ENCODE data around the gene C19orf67.

Gene C19orf67

DNA sequence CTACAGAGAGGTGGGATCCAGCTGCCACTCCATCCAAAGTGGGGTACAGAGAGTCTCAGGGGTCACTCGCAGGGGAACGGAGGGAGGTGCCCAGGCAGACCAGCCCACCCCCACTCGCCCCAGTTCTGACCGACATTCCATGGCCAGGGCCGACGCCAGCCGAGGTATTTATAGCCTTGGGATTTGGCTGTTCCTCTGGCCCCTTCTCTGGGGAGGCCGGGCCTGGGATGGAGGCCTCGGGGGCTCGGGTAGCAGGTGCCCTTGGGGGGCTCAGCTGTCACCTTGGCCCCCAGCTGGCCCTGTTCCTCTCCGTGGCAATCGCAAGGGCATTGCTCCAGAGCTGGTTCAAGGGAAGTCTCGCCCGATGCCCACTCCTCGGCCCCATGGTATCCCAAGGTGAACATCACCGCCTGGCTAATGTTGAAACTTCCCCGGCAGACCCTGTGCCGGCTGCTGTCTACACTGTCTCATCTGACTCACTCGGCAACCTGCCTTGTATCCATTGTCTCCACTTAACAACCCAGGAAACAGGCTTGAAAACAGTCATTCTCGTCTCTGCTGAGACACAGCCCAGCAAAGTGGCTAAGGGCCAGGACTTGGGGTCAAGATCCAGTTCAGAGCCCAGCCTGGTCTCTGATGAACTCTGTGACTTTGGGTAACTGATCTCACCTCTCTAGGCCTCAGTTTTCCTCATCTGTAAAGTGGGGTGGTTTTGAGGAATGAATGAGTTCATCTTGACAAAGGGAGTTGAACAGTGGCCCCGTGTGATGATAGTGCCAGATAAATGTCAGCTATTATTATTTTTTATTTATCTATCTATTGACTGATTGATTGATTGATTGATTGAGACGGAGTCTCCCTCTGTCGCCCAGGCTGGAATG, 22.2 kb upstream of the C19orf67 start:
- no peak for DNase-seq

- DNase-seq, result no peak
Observed at GRCh38 chr19:14106840-14107239, 21.3 kb upstream of the C19orf67 start.

DNA sequence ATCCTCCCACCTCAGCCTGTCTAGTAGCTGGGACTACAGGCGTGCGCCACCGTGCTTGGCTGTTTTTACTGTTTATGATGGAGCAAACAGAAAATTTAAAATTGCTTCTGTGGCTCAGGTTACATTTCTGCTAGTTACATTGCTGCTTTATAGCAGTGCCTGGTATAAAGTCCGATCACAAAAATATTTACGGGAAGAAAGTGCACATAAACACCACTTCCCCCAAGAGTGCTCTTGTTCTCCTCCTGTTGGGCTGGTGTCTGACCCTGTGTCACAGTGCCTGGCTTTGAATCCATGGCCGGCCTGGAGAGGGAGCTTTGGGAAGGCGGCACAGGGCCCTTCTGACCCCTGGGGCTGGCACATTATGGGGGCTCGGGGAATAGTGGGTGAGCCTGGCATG, 20.1 kb upstream of the C19orf67 start:
- no peak for DNase-seq

- DNase-seq, result no peak
Observed at GRCh38 chr19:14103310-14103709, 17.7 kb upstream of the C19orf67 start.

DNA sequence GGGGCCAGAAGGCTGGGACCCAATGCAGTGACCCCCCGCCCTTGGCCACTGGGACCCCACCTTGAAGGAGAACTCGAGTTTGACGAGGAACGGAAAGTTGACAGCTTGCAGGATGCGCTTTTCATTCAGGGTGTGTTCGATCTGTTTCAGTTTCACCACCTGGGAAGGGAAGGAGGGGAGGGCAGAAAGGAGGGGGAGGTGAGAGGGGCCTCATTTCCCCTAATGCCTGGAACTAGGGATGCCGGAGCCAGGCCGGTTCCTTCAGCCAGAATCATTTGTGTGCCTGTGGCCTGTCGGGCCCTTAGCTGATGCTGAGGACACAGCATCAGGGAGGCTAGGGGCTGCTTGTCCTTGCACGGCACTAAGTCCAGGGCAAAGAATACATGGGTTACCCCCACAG, 17.2 kb upstream of the C19orf67 start:
- DNase-seq, result no peak

GRCh38 chr19:14102102-14102696, 16.6 kb upstream of the C19orf67 start:
- DNase-seq, result no peak

DNA sequence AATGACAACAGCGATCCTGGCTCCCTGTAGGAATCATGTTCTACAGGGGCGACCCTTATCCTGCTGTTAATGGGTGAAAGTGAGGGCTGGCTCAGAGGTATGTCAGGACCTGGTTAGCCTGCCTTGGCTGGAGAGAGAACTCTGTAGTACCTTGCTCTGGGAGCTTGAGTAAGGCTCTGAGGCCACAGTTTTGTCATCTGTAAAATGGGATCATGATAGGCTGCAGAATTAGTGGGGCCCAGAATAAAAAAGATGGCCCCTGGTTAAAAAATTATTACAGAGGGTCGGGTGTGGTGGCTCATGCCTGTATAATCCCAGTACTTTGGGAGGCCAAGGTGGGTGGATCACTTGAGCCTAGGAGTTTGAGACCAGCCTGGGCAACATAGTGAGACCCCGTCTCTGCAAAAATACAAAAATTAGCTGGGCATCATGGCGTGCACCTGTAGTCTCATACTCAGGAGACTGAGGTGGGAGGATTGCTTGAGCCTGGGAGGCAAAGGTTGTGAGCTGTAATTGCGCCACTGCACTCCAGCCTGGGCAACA, 15.5 kb upstream of the C19orf67 start:
- DNase-seq, result no peak

- no peak for DNase-seq
Observed at GRCh38 chr19:14097532-14098151, 12.1 kb upstream of the C19orf67 start.

DNA sequence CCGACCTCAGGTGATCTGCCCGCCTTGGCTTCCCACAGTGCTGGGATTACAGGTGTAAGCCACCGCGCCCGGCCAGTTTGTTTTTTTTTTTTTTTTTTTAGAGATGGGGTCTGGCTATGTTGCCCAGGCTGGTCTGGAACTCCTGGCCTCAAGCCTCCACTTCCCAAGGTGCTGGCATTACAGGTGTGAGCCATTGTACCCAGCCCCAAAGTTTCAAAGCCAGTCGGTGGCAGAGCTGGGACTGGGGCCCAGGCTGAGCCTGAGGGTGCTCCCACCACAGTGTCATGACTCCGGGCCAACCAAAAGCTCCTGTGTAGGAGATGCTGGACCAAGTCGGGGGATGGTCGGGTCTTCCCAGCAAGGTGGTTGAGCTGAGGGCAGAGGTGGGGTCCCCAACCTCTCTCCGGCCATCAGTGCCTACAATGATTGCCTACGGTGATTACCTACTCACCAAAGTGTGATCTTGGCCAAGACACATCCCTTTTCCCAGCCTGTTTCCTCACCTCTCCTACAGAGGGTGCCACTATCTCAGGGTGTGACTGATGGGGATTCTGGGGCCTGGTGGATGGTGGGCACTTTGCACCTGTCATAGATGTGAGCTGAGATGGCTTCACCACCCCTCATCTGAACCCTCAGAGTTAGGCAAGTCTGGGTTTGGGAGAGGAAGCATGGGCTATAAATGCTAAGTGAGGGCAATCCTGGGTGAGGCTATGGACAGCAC, 10.8 kb upstream of the C19orf67 start:
- no peak for DNase-seq

DNA sequence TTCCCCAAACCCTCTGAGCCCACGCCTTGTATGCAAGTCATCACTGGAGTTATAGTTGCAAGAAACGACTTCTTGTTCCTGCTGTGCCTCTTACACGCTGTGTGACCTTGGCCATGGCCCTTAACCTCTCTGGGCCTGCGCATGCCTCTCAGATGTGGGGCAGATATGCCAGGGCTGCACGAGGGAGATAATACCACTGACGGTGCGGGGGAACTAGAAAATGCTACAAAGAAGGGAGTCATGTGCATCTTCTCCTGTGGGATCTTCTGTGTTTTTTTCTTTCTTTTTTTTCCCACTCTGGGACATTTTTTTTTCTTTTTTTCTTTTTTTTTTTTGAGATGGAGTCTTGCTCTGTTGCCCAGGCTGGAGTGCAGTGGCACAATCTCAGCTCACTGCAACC, 9.3 kb upstream of the C19orf67 start:
- DNase-seq, result no peak

- no peak for DNase-seq
Observed at GRCh38 chr19:14093117-14093823, 7.7 kb upstream of the C19orf67 start.

DNA sequence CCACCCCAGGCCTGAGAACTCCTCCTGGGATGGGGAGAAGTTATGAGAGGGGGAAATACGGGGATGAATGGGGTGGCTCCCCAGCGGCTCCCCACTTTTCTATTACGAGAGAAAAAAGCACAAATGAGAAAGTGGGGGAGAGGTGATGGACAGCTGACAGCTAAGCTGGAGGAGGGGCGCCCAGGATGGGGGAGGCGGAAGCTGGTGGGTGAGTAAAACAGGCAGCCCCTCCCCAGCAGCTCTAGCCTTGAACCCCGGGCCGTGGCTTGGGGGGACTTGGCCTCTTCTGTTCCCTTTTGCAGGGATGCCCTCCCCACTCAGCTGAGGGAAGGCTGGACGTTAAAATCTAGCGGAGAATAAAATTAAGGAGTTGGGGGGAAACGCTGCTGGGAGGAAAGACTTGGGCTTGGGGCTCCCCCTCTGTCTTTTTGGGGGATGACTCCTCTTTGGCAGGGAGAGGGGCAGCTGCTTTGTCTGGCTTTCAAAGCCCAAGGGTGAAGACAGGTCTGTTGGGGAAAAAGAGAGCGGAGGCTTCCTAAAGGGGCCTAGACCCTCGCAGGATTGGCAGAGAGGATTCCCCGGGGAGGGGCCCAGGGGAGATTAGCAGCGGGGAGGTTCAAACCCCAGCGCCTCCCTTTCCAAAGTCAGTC, 6.4 kb upstream of the C19orf67 start:
- DNase-seq, result no peak

- peak; percentile 75 for DNase-seq
Observed at GRCh38 chr19:14091081-14091812, 5.7 kb upstream of the C19orf67 start.

- no peak for DNase-seq
Observed at GRCh38 chr19:14090509-14091080, 5.0 kb upstream of the C19orf67 start, which contains the start of gene SAMD1. SAMD1 (minus strand) TSS chr19:14090751.

GRCh38 chr19:14089662-14090508, 4.3 kb upstream of the C19orf67 start:
- peak; percentile 31 for DNase-seq

- peak; percentile 69 for DNase-seq
Observed at GRCh38 chr19:14089412-14089661, 3.8 kb upstream of the C19orf67 start.

- no peak for DNase-seq
Observed at GRCh38 chr19:14088634-14089411, 3.2 kb upstream of the C19orf67 start.

DNA sequence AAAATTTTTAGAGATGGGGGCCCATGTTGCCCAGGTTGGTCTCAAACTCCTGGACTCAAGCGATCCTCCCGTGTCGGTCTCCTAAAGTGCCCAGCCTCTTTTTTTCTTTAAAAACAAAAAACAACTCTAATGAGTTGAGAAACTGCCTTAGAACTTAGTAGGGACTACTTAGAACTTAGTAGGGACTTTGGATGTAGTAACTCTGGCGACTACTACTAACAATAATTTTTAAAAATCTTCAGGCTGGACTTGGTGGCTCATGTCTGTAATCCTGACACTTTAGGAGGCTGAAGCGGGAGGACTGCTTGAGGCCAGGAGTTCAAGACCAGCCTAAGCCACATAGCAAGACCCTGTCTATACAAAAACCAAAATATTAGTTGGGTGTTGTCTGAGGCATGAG, 515 bp upstream of the C19orf67 start:
- no peak for DNase-seq

GRCh38 chr19:14082675-14082960, 3.0 kb downstream of the C19orf67 start:
- no peak for DNase-seq

Data from MV-4-11 (cell line).